SK-N-SH treated with all-trans-retinoic acid at 6 μM for 48 hours (cell line): Measurements from ENCODE around the gene OPN4.

ENCODE experiments used
- ATAC-seq: fragments of 200-7000 bp; cut with Tn5 transposase; 3 replicates; pipeline ENCODE4 v1.9.1; 2020; ENCODE audit warnings: mild to moderate bottlenecking, moderate library complexity
- ARNTL ChIP-seq: fragments of 450-650 bp; formaldehyde crosslinking; IDR thresholded peaks from 2 replicates; pipeline ENCODE4 v1.5.0; 2020; ENCODE audit warnings: low read depth, mild to moderate bottlenecking, moderate library complexity, borderline replicate concordance
- BACH2 ChIP-seq: fragments of 250-450 bp; sonication (Bioruptor Pico); IDR thresholded peaks from 2 replicates; pipeline ENCODE4 v1.9.0; 2021; ENCODE audit warnings: mild to moderate bottlenecking, borderline replicate concordance
- CREB5 ChIP-seq: fragments of 250-450 bp; sonication (Bioruptor Pico); IDR thresholded peaks from 2 replicates; pipeline ENCODE4 v1.5.1; 2020; ENCODE audit warnings: low read depth, mild to moderate bottlenecking, moderate library complexity
- CSDC2 ChIP-seq: fragments of 250-450 bp; sonication (Bioruptor Pico); IDR thresholded peaks from 2 replicates; pipeline ENCODE4 v1.5.0; 2020; ENCODE audit warnings: mild to moderate bottlenecking, moderate library complexity
- CSRNP3 ChIP-seq: fragments of 250-450 bp; sonication (Bioruptor Pico); IDR thresholded peaks from 2 replicates; pipeline ENCODE4 v1.5.1; 2021; ENCODE audit warnings: mild to moderate bottlenecking, moderate library complexity
- ISL1 ChIP-seq: fragments of 250-450 bp; sonication (Bioruptor Pico); IDR thresholded peaks from 2 replicates; pipeline ENCODE4 v2.1.2; 2022; ENCODE audit warnings: mild to moderate bottlenecking, moderate library complexity
- OSR1 ChIP-seq: fragments of 250-450 bp; sonication (Bioruptor Pico); IDR thresholded peaks from 2 replicates; pipeline ENCODE4 v1.8.0; 2022; ENCODE audit warnings: moderate library complexity, mild to moderate bottlenecking, inconsistent platforms
- POU6F1 ChIP-seq: fragments of 250-450 bp; sonication (Bioruptor Pico); IDR thresholded peaks from 2 replicates; pipeline ENCODE4 v1.8.0; 2021; ENCODE audit warnings: low read depth, mild to moderate bottlenecking, moderate library complexity, borderline replicate concordance
- PPARA ChIP-seq: fragments of 250-450 bp; sonication (Bioruptor Pico); IDR thresholded peaks from 2 replicates; pipeline ENCODE4 v1.5.0; 2020; ENCODE audit warnings: mild to moderate bottlenecking, borderline replicate concordance
- RARB ChIP-seq: fragments of 250-450 bp; sonication (Bioruptor Pico); IDR thresholded peaks from 2 replicates; pipeline ENCODE4 v1.8.0; 2021; ENCODE audit warnings: mild to moderate bottlenecking, moderate library complexity
- TOX ChIP-seq: fragments of 250-450 bp; sonication (Bioruptor Pico); IDR thresholded peaks from 2 replicates; pipeline ENCODE4 v1.8.0; 2021; ENCODE audit warnings: mild to moderate bottlenecking, moderate library complexity, borderline replicate concordance
- TSHZ2 ChIP-seq: fragments of 250-450 bp; sonication (Bioruptor Pico); IDR thresholded peaks from 2 replicates; pipeline ENCODE4 v1.5.0; 2020; ENCODE audit warnings: mild to moderate bottlenecking, moderate library complexity
- ZC3H10 ChIP-seq: fragments of 250-450 bp; sonication (Bioruptor Pico); IDR thresholded peaks from 2 replicates; pipeline ENCODE4 v1.5.1; 2021; ENCODE audit warnings: mild to moderate bottlenecking, moderate library complexity
- ZFP3 ChIP-seq: fragments of 250-450 bp; sonication (Bioruptor Pico); IDR thresholded peaks from 2 replicates; pipeline ENCODE4 v1.5.0; 2020; ENCODE audit warnings: mild to moderate bottlenecking, moderate library complexity
- ZNF565 ChIP-seq: fragments of 450-650 bp; formaldehyde crosslinking; conservative IDR thresholded peaks from 2 replicates; pipeline ENCODE4 v1.5.0; 2020; ENCODE audit warnings: low read depth, mild to moderate bottlenecking, moderate library complexity
- ZNF70 ChIP-seq: fragments of 450-650 bp; formaldehyde crosslinking; IDR thresholded peaks from 2 replicates; pipeline ENCODE4 v1.5.0; 2020; ENCODE audit warnings: mild to moderate bottlenecking, moderate library complexity
- ZNF8 ChIP-seq: fragments of 450-650 bp; formaldehyde crosslinking; IDR thresholded peaks from 2 replicates; pipeline ENCODE4 v1.5.0; 2020; ENCODE audit warnings: mild to moderate bottlenecking, moderate library complexity

Gene OPN4

GRCh38 chr10:86712317-86712707 lies 58.0 kb downstream of the OPN4 start:
- TF ChIP-seq RARB (no peak), ZNF565 (CRISPR knock-in tag) (no peak), PPARA (no peak), CSDC2 (CRISPR knock-in tag) (no peak), ZC3H10 (no peak), ZNF70 (no peak), ISL1 (CRISPR knock-in tag) (no peak), CREB5 (no peak), TSHZ2 (CRISPR knock-in tag) (no peak)
- ATAC-seq: no peak

GRCh38 chr10:86715156-86715795 lies 60.9 kb downstream of the OPN4 start:
- TF ChIP-seq BACH2 (CRISPR knock-in tag) (no peak), CREB5 (no peak), CSRNP3 (no peak), ISL1 (CRISPR knock-in tag) (no peak), TOX (no peak), ZNF565 (CRISPR knock-in tag) (no peak)

GRCh38 chr10:86715836-86716235 lies 61.5 kb downstream of the OPN4 start:
- TF ChIP-seq ZNF8 (CRISPR knock-in tag) (no peak), POU6F1 (CRISPR knock-in tag) (no peak), BACH2 (CRISPR knock-in tag) (no peak), ARNTL (CRISPR knock-in tag) (no peak), OSR1 (CRISPR knock-in tag) (no peak), ZC3H10 (no peak), ZNF565 (CRISPR knock-in tag) (no peak), ISL1 (CRISPR knock-in tag) (no peak), RARB (no peak), ZFP3 (CRISPR knock-in tag) (no peak)
- TF ChIP-seq, all 23 proteins: peak for 0
- no peak for ATAC-seq

More at GRCh38 chr10:86715156-86715795, 60.9 kb downstream of the OPN4 start:
- no peak for ATAC-seq
